ENCODE measurements around the gene DEUP1.

DNA sequence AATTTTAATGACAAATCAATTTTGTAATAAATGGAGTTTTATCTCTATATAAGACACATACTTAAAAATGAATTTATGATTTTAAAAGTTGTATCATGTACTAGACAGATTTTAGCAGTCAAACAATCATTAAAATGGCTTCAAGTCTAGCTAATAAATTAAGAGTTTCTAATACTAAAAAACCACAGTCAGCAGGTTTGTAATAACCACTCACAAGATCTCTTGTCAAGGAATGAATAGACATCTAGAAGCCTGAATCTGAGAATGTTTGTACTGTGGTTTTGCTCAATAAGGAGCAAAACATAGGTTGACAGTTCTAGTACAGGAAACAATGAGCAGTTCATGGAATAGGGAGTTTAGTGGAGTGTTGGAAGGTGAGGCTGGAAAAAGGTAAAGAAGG is 81.2 kb downstream of the DEUP1 start:
- TF ChIP-seq, protein P1, sequence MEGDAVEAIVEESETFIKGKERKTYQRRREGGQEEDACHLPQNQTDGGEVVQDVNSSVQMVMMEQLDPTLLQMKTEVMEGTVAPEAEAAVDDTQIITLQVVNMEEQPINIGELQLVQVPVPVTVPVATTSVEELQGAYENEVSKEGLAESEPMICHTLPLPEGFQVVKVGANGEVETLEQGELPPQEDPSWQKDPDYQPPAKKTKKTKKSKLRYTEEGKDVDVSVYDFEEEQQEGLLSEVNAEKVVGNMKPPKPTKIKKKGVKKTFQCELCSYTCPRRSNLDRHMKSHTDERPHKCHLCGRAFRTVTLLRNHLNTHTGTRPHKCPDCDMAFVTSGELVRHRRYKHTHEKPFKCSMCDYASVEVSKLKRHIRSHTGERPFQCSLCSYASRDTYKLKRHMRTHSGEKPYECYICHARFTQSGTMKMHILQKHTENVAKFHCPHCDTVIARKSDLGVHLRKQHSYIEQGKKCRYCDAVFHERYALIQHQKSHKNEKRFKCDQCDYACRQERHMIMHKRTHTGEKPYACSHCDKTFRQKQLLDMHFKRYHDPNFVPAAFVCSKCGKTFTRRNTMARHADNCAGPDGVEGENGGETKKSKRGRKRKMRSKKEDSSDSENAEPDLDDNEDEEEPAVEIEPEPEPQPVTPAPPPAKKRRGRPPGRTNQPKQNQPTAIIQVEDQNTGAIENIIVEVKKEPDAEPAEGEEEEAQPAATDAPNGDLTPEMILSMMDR (IDR thresholded peaks at IDR 0.05; ENCODE audit: low read depth, low read length, missing input control) = no peak
- no peak for TF ChIP-seq TAF1 (conservative IDR thresholded peaks at IDR 0.05)
- TF ChIP-seq EGR1 (IDR thresholded peaks at IDR 0.05; ENCODE audit: low read depth in 2 of 2) = no peak

Data from liver (tissue), 3 donors.